WTC11 (cell line): Measurements from ENCODE around the gene B9D2. TPM values are rescaled to one million over a fixed set of nuclear protein-coding genes. Genes with fewer than 3 reads are reported as not detected.
A peak's percentile ranks its signal among the peaks of the same experiment; 100 is the strongest.

ENCODE experiments used
- ATAC-seq: fragments of 200-7000 bp; cut with Tn5 transposase; 2 replicates; pipeline ENCODE4 v1.10.0; 2021; ENCODE audit warnings: mild to moderate bottlenecking, moderate library complexity
- CTCF ChIA-PET: fragments of 300-600 bp; sonication (Branson Sonifier 250); formaldehyde crosslinking; loops from one replicate; lab custom pipeline; 2021; ENCODE audit warnings: antibody characterized with exemption; lab: Charles Lee
- POLR2A ChIA-PET: fragments of 350-600 bp; sonication (Branson Sonifier 250); formaldehyde crosslinking; loops from one replicate; lab custom pipeline; 2021; ENCODE audit warnings: antibody characterized with exemption; lab: Charles Lee
- DNase-seq: peaks from one replicate; pipeline ENCODE4 v3.0.0; 2021; ENCODE audit warnings: low spot score
- H3K27ac Mint-ChIP-seq: 2 replicates; pipeline ENCODE4 v1.8.0; 2021; ENCODE audit warnings: mixed read lengths
- H3K27me3 Mint-ChIP-seq: 2 replicates; pipeline ENCODE4 v1.8.0; 2021; ENCODE audit warnings: low read depth, mild to moderate bottlenecking, moderate library complexity, mixed read lengths
- H3K36me3 Mint-ChIP-seq: 2 replicates; pipeline ENCODE4 v1.8.0; 2021; ENCODE audit warnings: mixed read lengths
- H3K4me1 Mint-ChIP-seq: 2 replicates; pipeline ENCODE4 v1.8.0; 2022; ENCODE audit warnings: mixed read lengths
- H3K4me3 Mint-ChIP-seq: 2 replicates; pipeline ENCODE4 v1.8.0; 2021; ENCODE audit warnings: mild to moderate bottlenecking, moderate library complexity, mixed read lengths
- H3K9me3 Mint-ChIP-seq: 2 replicates; pipeline ENCODE4 v1.8.0; 2021; ENCODE audit warnings: mixed read lengths
- CREB1 ChIP-seq: sonication (generic); formaldehyde crosslinking; IDR thresholded peaks from 2 replicates; pipeline ENCODE4 v1.8.0; 2023; ENCODE audit warnings: mild to moderate bottlenecking, missing genetic modification reagents
- ETV6 ChIP-seq: sonication (generic); formaldehyde crosslinking; IDR thresholded peaks from 2 replicates; pipeline ENCODE4 v1.8.1; 2022; ENCODE audit warnings: mild to moderate bottlenecking, missing genetic modification reagents
- NFE2L1 ChIP-seq: sonication (generic); formaldehyde crosslinking; IDR thresholded peaks from 2 replicates; pipeline ENCODE4 v1.8.1; 2023; ENCODE audit warnings: missing genetic modification reagents
- SMAD3 ChIP-seq: sonication (generic); formaldehyde crosslinking; IDR thresholded peaks from 2 replicates; pipeline ENCODE4 v1.8.0; 2022; ENCODE audit warnings: missing genetic modification reagents, mild to moderate bottlenecking, borderline replicate concordance
- SOX15 ChIP-seq: fragments of 250-450 bp; sonication (Bioruptor Pico); IDR thresholded peaks from 2 replicates; pipeline ENCODE4 v1.9.0; 2021; ENCODE audit warnings: mild to moderate bottlenecking
- SP1 ChIP-seq: sonication (generic); formaldehyde crosslinking; conservative IDR thresholded peaks from 2 replicates; pipeline ENCODE4 v1.8.1; 2022; ENCODE audit warnings: missing genetic modification reagents
- ZNF121 ChIP-seq: sonication (generic); formaldehyde crosslinking; IDR thresholded peaks from 2 replicates; pipeline ENCODE4 v1.8.0; 2023; ENCODE audit warnings: missing genetic modification reagents
- ZNF232 ChIP-seq: sonication (generic); formaldehyde crosslinking; IDR thresholded peaks from 2 replicates; pipeline ENCODE4 v1.8.0; 2022; ENCODE audit warnings: mild to moderate bottlenecking, missing genetic modification reagents
- ZNF423 ChIP-seq: fragments of 250-450 bp; sonication (Bioruptor Pico); IDR thresholded peaks from 2 replicates; pipeline ENCODE4 v2.1.2; 2022; ENCODE audit warnings: mild to moderate bottlenecking, moderate library complexity
- ZNF671 ChIP-seq: fragments of 250-450 bp; sonication (Bioruptor Pico); IDR thresholded peaks from 2 replicates; pipeline ENCODE4 v1.8.0; 2021; ENCODE audit warnings: mild to moderate bottlenecking
- total RNA-seq: library from RNA; stranded (reverse); gene quantifications from 3 replicates; pipeline ENCODE4 v1.2.3, GENCODE V29; 2021
- TF ChIP-seq, protein P1 (sequence below): sonication (generic); formaldehyde crosslinking; IDR thresholded peaks from 2 replicates; pipeline ENCODE4 v1.8.1; 2022; ENCODE audit warnings: low read depth, mild to moderate bottlenecking, moderate library complexity, missing genetic modification reagents, borderline replicate concordance
- TF ChIP-seq, protein P2 (sequence below): sonication (generic); formaldehyde crosslinking; IDR thresholded peaks from 2 replicates; pipeline ENCODE4 v1.8.0; 2022; ENCODE audit warnings: mild to moderate bottlenecking, missing genetic modification reagents
- TF ChIP-seq, protein P3 (sequence below): fragments of 250-450 bp; sonication (Bioruptor Pico); IDR thresholded peaks from 2 replicates; pipeline ENCODE4 v1.8.0; 2021; ENCODE audit warnings: mild to moderate bottlenecking
- TF ChIP-seq, protein P4 (sequence below): sonication (generic); formaldehyde crosslinking; IDR thresholded peaks from 2 replicates; pipeline ENCODE4 v1.8.0; 2022; ENCODE audit warnings: mild to moderate bottlenecking, missing genetic modification reagents
- TF ChIP-seq, protein P5 (sequence below): sonication (generic); formaldehyde crosslinking; IDR thresholded peaks from 2 replicates; pipeline ENCODE4 v1.8.1; 2022; ENCODE audit warnings: mild to moderate bottlenecking, missing genetic modification reagents, moderate library complexity, borderline replicate concordance
- TF ChIP-seq, protein P6 (sequence below): sonication (generic); formaldehyde crosslinking; IDR thresholded peaks from 2 replicates; pipeline ENCODE4 v1.8.0; 2023; ENCODE audit warnings: mild to moderate bottlenecking, missing genetic modification reagents
- TF ChIP-seq, protein P7 (sequence below): sonication (generic); formaldehyde crosslinking; IDR thresholded peaks from 2 replicates; pipeline ENCODE4 v1.8.0; 2023; ENCODE audit warnings: missing genetic modification reagents

B9D2 gene
- total RNA-seq, 1 experiment from 2014 or later = 4.7 TPM

DNA sequence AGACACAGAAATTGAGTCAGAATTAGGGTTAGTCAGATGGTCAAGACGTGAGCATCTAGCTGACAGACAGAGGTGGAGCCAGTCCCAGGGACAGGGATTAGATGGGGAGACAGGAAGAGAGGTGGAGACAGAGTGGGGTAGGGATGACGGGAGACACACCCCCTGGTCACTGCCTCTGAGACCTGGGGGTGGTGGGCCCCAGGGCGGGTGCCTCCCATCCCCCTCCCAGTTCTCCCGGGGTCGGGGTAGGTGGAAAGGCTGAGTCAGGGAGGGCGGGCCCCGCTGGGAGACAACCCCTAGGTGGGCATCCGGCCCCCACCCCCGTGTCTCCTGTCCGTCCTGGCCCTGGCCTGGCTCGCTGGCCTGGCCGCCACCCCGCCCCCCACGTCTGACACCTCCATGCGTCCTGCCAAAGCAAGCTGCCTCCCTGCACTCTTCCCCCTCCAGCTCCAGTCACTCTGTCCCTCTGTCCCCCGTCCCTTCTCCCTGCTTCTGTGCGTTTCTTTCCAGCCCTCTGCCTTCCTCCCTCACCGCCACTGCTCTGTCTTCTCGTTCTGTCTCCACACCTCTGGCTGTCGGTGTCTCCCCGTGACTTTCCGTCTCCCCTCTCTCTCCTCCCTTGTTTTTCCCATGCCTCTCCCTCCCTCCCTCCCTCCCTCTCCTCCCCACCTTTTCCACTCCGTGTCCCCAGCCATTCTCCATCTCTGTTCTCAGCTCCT is 38.9 kb downstream of the B9D2 start:
- Mint-ChIP-seq H3K36me3 (no peaks in the 10 kb centered on the region; the same call in 1 of the 2 replicates), H3K27me3 (no peaks in the 10 kb centered on the region; the same call in 1 of the 2 replicates), H3K4me1 (peaks cover 54% of the 10 kb centered on the region), H3K27ac (peak overlapping the region; percentile 80), H3K4me3 (peak overlapping the region; percentile 80), H3K9me3 (no peaks in the 10 kb centered on the region)
- DNase-seq (peak; percentile 73), ATAC-seq (peak; percentile 49)
- TF ChIP-seq, protein P1, sequence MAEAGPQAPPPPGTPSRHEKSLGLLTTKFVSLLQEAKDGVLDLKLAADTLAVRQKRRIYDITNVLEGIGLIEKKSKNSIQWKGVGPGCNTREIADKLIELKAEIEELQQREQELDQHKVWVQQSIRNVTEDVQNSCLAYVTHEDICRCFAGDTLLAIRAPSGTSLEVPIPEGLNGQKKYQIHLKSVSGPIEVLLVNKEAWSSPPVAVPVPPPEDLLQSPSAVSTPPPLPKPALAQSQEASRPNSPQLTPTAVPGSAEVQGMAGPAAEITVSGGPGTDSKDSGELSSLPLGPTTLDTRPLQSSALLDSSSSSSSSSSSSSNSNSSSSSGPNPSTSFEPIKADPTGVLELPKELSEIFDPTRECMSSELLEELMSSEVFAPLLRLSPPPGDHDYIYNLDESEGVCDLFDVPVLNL (CRISPR knock-in tag) = no peak
- peak; percentile 71 for TF ChIP-seq SP1 (CRISPR knock-in tag)
- TF ChIP-seq, protein P2, sequence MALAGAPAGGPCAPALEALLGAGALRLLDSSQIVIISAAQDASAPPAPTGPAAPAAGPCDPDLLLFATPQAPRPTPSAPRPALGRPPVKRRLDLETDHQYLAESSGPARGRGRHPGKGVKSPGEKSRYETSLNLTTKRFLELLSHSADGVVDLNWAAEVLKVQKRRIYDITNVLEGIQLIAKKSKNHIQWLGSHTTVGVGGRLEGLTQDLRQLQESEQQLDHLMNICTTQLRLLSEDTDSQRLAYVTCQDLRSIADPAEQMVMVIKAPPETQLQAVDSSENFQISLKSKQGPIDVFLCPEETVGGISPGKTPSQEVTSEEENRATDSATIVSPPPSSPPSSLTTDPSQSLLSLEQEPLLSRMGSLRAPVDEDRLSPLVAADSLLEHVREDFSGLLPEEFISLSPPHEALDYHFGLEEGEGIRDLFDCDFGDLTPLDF (CRISPR knock-in tag) = 0 out of 2 replicates have a peak, but pooled peaks have one; percentile 54
- TF ChIP-seq CREB1 (CRISPR knock-in tag) = no peak
- TF ChIP-seq SMAD3 = no peak
- TF ChIP-seq, protein P3, sequence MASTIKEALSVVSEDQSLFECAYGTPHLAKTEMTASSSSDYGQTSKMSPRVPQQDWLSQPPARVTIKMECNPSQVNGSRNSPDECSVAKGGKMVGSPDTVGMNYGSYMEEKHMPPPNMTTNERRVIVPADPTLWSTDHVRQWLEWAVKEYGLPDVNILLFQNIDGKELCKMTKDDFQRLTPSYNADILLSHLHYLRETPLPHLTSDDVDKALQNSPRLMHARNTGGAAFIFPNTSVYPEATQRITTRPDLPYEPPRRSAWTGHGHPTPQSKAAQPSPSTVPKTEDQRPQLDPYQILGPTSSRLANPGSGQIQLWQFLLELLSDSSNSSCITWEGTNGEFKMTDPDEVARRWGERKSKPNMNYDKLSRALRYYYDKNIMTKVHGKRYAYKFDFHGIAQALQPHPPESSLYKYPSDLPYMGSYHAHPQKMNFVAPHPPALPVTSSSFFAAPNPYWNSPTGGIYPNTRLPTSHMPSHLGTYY (CRISPR knock-in tag) = no peak
- TF ChIP-seq, protein P4, sequence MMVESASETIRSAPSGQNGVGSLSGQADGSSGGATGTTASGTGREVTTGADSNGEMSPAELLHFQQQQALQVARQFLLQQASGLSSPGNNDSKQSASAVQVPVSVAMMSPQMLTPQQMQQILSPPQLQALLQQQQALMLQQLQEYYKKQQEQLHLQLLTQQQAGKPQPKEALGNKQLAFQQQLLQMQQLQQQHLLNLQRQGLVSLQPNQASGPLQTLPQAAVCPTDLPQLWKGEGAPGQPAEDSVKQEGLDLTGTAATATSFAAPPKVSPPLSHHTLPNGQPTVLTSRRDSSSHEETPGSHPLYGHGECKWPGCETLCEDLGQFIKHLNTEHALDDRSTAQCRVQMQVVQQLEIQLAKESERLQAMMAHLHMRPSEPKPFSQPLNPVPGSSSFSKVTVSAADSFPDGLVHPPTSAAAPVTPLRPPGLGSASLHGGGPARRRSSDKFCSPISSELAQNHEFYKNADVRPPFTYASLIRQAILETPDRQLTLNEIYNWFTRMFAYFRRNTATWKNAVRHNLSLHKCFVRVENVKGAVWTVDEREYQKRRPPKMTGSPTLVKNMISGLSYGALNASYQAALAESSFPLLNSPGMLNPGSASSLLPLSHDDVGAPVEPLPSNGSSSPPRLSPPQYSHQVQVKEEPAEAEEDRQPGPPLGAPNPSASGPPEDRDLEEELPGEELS (CRISPR knock-in tag) = 0 out of 2 replicates have a peak, but pooled peaks have one; percentile 33
- TF ChIP-seq, protein P5, sequence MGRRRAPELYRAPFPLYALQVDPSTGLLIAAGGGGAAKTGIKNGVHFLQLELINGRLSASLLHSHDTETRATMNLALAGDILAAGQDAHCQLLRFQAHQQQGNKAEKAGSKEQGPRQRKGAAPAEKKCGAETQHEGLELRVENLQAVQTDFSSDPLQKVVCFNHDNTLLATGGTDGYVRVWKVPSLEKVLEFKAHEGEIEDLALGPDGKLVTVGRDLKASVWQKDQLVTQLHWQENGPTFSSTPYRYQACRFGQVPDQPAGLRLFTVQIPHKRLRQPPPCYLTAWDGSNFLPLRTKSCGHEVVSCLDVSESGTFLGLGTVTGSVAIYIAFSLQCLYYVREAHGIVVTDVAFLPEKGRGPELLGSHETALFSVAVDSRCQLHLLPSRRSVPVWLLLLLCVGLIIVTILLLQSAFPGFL = no peak
- TF ChIP-seq ZNF671 (CRISPR knock-in tag) = no peak
- TF ChIP-seq, protein P6, sequence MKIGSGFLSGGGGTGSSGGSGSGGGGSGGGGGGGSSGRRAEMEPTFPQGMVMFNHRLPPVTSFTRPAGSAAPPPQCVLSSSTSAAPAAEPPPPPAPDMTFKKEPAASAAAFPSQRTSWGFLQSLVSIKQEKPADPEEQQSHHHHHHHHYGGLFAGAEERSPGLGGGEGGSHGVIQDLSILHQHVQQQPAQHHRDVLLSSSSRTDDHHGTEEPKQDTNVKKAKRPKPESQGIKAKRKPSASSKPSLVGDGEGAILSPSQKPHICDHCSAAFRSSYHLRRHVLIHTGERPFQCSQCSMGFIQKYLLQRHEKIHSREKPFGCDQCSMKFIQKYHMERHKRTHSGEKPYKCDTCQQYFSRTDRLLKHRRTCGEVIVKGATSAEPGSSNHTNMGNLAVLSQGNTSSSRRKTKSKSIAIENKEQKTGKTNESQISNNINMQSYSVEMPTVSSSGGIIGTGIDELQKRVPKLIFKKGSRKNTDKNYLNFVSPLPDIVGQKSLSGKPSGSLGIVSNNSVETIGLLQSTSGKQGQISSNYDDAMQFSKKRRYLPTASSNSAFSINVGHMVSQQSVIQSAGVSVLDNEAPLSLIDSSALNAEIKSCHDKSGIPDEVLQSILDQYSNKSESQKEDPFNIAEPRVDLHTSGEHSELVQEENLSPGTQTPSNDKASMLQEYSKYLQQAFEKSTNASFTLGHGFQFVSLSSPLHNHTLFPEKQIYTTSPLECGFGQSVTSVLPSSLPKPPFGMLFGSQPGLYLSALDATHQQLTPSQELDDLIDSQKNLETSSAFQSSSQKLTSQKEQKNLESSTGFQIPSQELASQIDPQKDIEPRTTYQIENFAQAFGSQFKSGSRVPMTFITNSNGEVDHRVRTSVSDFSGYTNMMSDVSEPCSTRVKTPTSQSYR (CRISPR knock-in tag) = peak; percentile 66; the same call in 1 of the 2 replicates
- TF ChIP-seq, protein P7, sequence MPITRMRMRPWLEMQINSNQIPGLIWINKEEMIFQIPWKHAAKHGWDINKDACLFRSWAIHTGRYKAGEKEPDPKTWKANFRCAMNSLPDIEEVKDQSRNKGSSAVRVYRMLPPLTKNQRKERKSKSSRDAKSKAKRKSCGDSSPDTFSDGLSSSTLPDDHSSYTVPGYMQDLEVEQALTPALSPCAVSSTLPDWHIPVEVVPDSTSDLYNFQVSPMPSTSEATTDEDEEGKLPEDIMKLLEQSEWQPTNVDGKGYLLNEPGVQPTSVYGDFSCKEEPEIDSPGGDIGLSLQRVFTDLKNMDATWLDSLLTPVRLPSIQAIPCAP = no peak
- TF ChIP-seq ZNF232 (CRISPR knock-in tag) = 0 out of 2 replicates have a peak, but pooled peaks have one; percentile 25
- no peak for TF ChIP-seq ZNF121
- TF ChIP-seq ETV6 = 0 out of 2 replicates have a peak, but pooled peaks have one; percentile 51
- TF ChIP-seq SOX15 = no peak
- TF ChIP-seq NFE2L1 (CRISPR knock-in tag) = peak; percentile 86; the same call in 1 of the 2 replicates
- TF ChIP-seq ZNF423 (CRISPR knock-in tag) = 0 out of 2 replicates have a peak, but pooled peaks have one; percentile 24
- POLR2A ChIA-PET = interaction anchor here (0.6 to 0.7 kb wide), 2 partner anchors 540 to 547 kb away, joined by 3 to 6 read pairs; partner anchors contain the start of gene RAB4B
- CTCF ChIA-PET = interaction anchor here (0.6 to 4.8 kb wide), 9 partner anchors 11 to 519 kb away, joined by 3 to 44 read pairs (median 4); partner anchors contain the start of gene TGFB1
